NCI-H524 (cell line): ENCODE results near the gene SLC25A29.

Experiments used
- DNase-seq, 2 experiments: peaks; one replicate each; lab custom pipeline; 2025; lab: John Stamatoyannopoulos, UW

The SLC25A29 gene

GRCh38 chr14:100332071-100332639 lies 25.9 kb upstream of the SLC25A29 start:
- DNase-seq: no peak

DNA sequence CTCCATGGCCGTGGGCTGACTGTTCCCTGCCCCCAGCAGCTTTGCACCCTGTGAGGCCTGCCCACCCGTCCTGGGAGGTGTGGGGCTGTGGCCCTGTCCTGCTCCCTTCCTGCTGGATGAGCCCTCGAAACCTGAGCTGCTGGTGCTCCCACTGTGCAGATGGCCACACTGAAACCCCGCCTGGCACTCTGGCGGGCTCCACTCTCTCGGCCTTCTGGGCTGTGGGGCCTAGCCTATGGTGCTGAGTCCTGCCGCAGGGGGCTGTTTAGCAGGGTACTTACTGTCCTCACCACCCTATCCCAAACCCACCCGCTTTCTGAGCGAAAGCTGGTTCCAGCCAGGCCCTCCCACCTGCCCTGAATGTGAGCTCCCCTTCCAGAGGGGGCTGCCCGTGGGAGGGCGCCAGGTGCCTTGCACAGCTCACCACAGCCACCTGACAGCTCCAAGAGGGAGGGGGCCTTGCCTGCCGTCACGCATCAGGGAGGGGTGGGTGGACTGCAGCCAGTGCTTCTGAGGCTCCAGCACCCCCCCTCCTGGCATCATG lies 24.2 kb upstream of the SLC25A29 start:
- DNase-seq: peak; percentile 59 to 87

DNA sequence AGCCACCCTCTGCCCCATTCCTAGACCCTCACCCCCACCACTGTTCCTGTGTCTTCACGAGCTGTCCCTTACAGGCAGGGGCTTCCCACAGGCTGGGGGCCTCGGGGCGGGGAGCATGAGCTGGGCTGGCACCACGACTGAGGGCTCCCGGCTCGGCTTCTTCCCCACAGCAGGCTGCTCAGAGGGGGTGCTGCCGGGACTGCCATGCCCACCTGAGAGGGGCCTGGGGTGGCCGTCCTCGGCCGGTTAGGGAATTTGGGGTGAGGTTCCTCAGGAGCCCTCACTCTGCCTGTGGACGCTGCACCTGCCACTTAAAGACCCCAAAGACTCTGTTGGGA lies 23.7 kb upstream of the SLC25A29 start:
- DNase-seq: no peak

DNA sequence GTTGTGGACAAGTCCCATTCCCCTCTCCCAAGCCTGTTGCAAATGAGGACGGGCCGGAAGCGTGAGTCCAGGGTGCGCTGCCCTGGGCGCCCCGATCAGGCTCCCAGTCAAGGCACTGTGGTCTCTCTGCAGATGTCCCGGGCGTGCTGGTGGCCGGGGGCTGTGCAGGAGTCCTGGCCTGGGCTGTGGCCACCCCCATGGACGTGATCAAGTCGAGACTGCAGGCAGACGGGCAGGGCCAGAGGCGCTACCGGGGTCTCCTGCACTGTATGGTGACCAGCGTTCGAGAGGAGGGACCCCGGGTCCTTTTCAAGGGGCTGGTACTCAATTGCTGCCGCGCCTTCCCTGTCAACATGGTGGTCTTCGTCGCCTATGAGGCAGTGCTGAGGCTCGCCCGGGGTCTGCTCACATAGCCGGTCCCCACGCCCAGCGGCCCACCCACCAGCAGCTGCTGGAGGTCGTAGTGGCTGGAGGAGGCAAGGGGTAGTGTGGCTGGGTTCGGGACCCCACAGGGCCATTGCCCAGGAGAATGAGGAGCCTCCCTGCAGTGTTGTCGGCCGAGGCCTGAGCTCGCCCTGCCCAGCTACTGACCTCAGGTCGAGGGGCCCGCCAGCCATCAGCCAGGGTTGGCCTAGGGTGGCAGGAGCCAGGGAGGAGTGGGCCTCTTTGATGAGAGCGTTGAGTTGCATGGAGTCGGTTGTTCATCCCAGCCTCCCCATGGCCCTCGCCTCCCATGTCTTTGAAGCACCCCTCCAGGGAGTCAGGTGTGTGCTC lies 23.2 kb upstream of the SLC25A29 start:
- DNase-seq: no peak

- DNase-seq: no peak
Measured at GRCh38 chr14:100328495-100329163, 22.4 kb upstream of the SLC25A29 start.

DNA sequence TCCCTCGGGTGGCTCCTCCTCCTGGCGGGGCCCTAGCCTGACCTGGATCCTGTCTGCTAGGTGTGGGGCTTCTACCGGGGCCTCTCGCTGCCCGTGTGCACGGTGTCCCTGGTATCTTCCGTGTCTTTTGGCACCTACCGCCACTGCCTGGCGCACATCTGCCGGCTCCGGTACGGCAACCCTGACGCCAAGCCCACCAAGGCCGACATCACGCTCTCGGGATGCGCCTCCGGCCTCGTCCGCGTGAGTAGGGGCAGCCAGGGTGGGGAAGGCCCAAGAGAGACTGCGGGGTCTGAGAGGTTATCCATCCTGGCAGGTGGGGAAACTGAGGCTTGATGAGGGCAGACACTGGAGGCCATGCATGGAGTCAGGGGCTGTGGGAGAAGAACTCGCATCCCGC lies 20.9 kb upstream of the SLC25A29 start:
- no peak for DNase-seq

DNA sequence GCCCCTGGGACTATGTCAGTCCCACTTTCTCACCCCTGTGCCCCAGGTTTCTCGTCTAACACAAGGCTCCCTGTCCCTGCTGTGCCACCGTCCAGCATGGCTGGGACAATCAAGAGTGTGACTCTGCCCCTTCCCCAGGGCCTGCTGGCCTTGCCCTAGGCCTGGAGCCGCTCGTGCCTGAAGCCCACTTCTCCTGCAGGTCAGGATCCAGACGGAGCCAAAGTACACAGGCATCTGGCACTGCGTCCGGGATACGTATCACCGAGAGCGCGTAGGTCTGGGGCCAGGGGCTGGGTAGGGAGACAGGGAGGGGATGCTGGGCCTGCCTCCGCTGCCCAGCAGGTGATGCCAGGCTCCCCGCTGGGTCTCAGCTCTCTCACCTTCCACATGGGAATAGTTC lies 19.7 kb upstream of the SLC25A29 start:
- DNase-seq: no peak

- DNase-seq: no peak
Measured at GRCh38 chr14:100325231-100325632, 19.0 kb upstream of the SLC25A29 start.

- no peak for DNase-seq
Measured at GRCh38 chr14:100323942-100324307, 17.7 kb upstream of the SLC25A29 start.

GRCh38 chr14:100323121-100323941 lies 17.1 kb upstream of the SLC25A29 start, which contains the start of gene SLC25A47:
Gene SLC25A47, plus strand, starts transcription at chr14:100323339. Its CDS starts 76 bp downstream, at chr14:100323415.
- DNase-seq: no peak

DNA sequence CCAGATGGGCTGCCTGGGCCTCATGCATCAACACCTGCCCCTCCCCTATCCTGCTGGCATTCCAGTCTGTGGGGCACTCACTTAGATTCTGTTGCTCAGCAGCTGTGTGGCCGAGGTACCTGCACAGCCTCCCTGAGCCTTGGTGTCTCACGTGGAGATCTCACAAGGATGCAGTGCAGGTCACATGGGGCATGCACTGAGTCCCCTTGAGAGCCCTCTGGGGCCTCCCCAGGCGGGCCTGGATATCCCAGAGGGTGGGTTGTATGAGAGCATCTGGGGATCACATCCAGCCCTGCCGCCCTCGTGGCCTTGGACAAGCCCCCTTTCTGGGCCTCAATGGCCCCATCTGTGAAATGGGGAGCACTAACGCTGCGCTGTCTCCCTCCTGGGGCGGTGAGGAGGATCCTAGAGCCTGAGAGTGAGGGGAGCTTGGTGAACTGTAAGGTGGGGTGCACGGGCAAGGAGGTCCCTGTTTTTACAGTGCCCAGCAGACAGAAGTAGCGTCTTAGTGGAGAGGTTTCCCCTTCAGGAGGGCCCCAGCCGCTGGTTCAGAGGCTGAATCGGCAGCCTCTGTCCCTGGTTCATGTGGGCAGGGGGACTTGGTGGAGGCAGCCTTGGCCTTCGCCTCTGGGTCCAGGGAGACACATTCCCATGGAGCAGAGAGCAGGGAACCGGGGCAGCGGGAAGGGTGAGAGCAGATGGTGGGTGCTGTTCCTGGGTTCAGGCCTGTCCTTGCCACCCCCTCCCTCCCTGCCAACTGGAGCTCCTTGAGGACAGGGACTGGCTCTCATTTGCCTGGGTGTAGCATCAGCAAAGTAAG lies 16.1 kb upstream of the SLC25A29 start:
- peak in 1 of 2 experiments; percentile 45 for DNase-seq

GRCh38 chr14:100321473-100322137 lies 15.4 kb upstream of the SLC25A29 start:
- DNase-seq: peak; percentile 83 to 87

- no peak for DNase-seq
Measured at GRCh38 chr14:100320157-100320856, 14.1 kb upstream of the SLC25A29 start.

GRCh38 chr14:100317912-100318808 lies 11.9 kb upstream of the SLC25A29 start:
- peak in 1 of 2 experiments; percentile 38 for DNase-seq

- DNase-seq: no peak
Measured at GRCh38 chr14:100317389-100317788, 11.1 kb upstream of the SLC25A29 start.

- DNase-seq: no peak
Measured at GRCh38 chr14:100314724-100315123, 8.5 kb upstream of the SLC25A29 start.

DNA sequence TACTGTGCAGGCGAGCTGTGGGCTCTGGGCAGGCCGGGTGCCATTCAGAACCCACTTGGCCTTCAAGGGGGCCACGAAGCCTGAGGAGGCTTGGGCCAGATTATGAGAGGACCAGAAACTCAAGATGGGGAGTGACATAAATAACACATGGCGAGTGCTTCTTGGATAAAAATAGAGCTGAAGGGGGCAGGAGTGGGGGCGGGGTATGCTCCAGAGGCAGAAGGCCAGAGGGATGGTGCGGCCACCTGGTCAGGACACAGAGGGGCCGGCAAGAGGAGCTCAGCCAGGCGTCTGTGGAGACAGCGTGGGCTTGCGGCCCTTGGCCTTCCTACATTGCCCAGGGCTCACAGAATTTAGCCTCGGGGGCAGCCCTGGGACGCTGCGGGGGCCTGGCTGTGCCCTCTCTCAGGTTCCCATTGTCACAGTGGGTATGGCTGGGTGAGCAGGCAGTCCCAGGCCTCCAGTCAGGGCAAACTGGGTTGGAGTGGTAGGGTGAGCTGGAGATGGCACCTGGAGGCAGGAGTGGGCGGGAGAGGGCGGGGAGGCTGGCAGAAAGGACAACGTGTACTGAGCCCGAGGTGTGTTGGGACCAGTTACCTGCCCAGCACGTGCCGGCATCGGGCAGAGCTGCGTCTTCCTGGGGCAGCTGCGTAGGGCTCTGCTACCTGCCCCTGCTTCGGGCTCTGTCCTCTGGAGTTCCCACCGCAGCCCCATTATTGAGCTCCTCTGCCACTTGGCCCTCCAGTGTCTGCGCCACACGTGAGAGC lies 7.4 kb upstream of the SLC25A29 start:
- peak; percentile 36 to 78 for DNase-seq

DNA sequence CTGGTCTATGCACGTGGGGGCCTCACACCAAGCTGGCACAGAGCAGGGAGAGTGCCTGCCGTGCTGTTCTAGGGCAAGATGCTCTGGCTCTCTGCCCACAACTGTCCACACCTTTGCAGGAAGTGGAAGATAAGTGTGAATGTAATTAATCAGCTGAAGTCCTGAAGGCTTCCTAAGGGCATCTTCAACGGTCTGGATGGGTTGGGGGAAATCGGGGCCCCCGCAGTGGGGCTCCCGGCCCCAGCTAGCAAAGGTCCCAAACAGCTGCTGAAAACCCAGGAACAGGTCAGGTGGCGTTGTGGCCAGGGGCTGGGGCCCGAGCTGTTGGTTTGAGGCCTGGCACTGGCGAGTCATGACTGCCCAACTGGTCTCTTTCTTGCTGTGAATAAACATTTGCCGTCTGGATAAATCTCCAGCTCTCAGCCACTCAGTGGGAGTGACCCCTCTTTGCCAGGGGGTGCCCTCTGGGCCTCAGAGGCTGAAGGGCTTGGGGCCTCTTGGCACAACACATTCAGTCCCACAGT lies 6.7 kb upstream of the SLC25A29 start:
- DNase-seq: peak; percentile 56 to 67
